ENCODE data around the gene SAMD4B.
"Not testable (repeated sequence)": the region's sequence is repeated elsewhere in the genome, so short reads cannot be mapped to it uniquely, and the experiment has no call there.

GRCh38 chr19:39309305-39309670 is 32.9 kb upstream of the SAMD4B start:
- not testable (repeated sequence) for TF ChIP-seq POLR2A, CTCF (IDR thresholded peaks at IDR 0.05)

Data from thyroid gland (tissue), 4 donors.